Upper lobe of left lung (tissue), 4 donors: Measurements from ENCODE around the gene PLEKHA4.
"Not testable (repeated sequence)": the region's sequence is repeated elsewhere in the genome, so short reads cannot be mapped to it uniquely, and the experiment has no call there.

Experiments
- CTCF ChIP-seq, 6 experiments: fragments of 450-650 bp in 4 of 6; fragments of 200-600 bp in 2 of 6; sonication (generic) in 2 of 6; IDR thresholded peaks; one replicate each; pipeline ENCODE4 v1.5.1; 2016 to 2019; ENCODE audit warnings: antibody characterized with exemption in 6 of 6
- POLR2AphosphoS5 ChIP-seq, 2 donors: sonication (generic); formaldehyde crosslinking; IDR thresholded peaks; one replicate each; pipeline ENCODE4 v1.5.1; 2017; ENCODE audit warnings: antibody characterized with exemption in 2 of 2

DNA sequence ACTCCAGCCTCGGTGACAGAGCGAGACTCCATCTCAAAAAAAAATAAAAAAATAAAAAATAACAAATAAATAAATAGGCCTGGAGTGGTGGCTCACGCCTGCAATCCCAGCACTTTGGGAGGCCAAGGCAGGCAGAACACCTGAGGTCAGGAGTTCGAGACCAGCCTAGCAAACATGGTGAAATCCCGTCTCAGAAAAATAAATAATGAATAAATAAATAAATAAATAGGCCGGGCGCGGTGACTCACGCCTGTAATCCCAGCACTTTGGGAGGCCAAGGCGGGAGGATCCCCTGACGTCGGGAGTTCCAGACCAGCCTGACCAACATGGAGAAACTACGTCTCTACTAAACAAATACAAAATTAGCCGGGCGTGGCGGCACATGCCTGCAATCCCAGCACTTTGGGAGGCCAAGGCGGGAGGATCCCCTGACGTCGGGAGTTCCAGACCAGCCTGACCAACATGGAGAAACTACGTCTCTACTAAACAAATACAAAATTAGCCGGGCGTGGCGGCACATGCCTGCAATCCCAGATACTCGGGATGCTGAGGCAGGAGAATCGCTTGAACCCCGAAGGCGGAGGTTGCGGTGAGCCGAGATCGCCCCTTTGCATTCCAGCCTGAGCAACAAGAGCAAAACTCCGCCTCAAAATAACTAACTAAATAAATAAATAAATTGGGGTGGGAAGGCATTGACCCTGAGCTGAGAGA, 3.2 kb upstream of the PLEKHA4 start:
- TF ChIP-seq CTCF, POLR2AphosphoS5 (IDR thresholded peaks at IDR 0.05): not testable (repeated sequence)
